Measurements from ENCODE around the gene N4BP2L2. TPM values are rescaled to one million over a fixed set of nuclear protein-coding genes. Genes with fewer than 3 reads are reported as not detected.

N4BP2L2 gene
- 54.2 and 87.4 TPM in 2 replicates for total RNA-seq

GRCh38 chr13:32538621-32539246 is at the start of gene N4BP2L2:
TSS of gene N4BP2L2 (minus strand) at chr13:32538795. CDS start at chr13:32537027, 1,768 bp downstream.

GRCh38 chr13:32586080-32586900 is 47.7 kb upstream of the N4BP2L2 start, which contains the start of gene PDS5B:
TSS of gene PDS5B (plus strand) at chr13:32586452. CDS start at chr13:32648773, 62,321 bp downstream.

GRCh38 chr13:32427852-32428580 is 110.6 kb downstream of the N4BP2L2 start, which contains the start of gene N4BP2L1:
TSS of gene N4BP2L1 (minus strand) at chr13:32428130. CDS start at chr13:32428082, 48 bp downstream.

Other genes with a start within 250 kb of the N4BP2L2 start
- not detected in 2 replicates for gene ZAR1L, start 223.4 kb downstream of the N4BP2L2 start, total RNA-seq
- gene BRCA2, start 223.3 kb downstream of the N4BP2L2 start, total RNA-seq: 0.96 and 1.1 TPM in 2 replicates
- 2.3 and 3.1 TPM in 2 replicates for gene N4BP2L1, start 110.7 kb downstream of the N4BP2L2 start, total RNA-seq
- 7.7 and 13.6 TPM in 2 replicates for gene PDS5B, start 47.7 kb upstream of the N4BP2L2 start, total RNA-seq

Measured in tracheal epithelial cell (primary cell).